ENCODE data around the gene KRT24. TPM values are rescaled to one million over a fixed set of nuclear protein-coding genes. Genes with fewer than 3 reads are reported as not detected.
A peak's percentile ranks its signal among the peaks of the same experiment; 100 is the strongest.

Gene KRT24
- total and polyA plus RNA-seq, 2 experiments from 2014 or later = 1.5 to 4.5 TPM

DNA sequence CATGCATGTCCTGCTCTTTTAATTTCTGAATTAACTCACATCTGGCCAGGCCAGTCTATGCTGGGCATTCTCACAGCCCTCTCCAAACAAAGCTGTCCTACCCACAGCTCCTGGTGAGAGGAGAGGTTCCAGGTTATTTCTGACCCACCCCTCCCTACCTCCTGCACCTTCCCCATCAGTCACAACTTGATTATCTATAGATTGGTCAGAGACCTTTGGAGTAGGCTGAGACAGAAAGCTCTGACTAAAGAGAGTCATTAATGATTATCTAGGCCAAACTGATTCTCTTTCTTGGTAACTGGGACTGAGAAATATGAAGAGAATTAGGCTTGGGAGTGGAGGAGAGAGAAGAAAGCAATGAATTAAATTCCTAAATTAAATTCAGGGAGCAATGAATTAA lies 37.2 kb downstream of the KRT24 start:
- Histone ChIP-seq H3K4me2 (peak overlapping the region; percentile 54), H3K9me2 (replicated peaks; ENCODE audit: insufficient read depth) (no peaks in the 10 kb centered on the region), H2AFZ (no peak overlapping the region), H3K4me3 (no peak overlapping the region), H3K4me1 (ENCODE audit: insufficient read depth) (peaks cover 7% of the 10 kb centered on the region), H3K27ac (peak overlapping the region; percentile 23), H4K20me1 (ENCODE audit: insufficient read depth, poor library complexity, severe bottlenecking) (no peaks in the 10 kb centered on the region), H3K36me3 (replicated peaks; ENCODE audit: insufficient read depth, low read depth) (no peaks in the 10 kb centered on the region), H3K9me3 (ENCODE audit: low read depth) (no peaks in the 10 kb centered on the region), H3K79me2 (no peaks in the 10 kb centered on the region), H3K27me3 (no peaks in the 10 kb centered on the region)
- peak; percentile 17 for DNase-seq (ENCODE audit: low spot score)
- TF ChIP-seq, protein P1, sequence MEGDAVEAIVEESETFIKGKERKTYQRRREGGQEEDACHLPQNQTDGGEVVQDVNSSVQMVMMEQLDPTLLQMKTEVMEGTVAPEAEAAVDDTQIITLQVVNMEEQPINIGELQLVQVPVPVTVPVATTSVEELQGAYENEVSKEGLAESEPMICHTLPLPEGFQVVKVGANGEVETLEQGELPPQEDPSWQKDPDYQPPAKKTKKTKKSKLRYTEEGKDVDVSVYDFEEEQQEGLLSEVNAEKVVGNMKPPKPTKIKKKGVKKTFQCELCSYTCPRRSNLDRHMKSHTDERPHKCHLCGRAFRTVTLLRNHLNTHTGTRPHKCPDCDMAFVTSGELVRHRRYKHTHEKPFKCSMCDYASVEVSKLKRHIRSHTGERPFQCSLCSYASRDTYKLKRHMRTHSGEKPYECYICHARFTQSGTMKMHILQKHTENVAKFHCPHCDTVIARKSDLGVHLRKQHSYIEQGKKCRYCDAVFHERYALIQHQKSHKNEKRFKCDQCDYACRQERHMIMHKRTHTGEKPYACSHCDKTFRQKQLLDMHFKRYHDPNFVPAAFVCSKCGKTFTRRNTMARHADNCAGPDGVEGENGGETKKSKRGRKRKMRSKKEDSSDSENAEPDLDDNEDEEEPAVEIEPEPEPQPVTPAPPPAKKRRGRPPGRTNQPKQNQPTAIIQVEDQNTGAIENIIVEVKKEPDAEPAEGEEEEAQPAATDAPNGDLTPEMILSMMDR (IDR thresholded peaks at IDR 0.05; ENCODE audit: poor library complexity) = no peak
- TF ChIP-seq EZH2phosphoT487 (IDR thresholded peaks at IDR 0.05; ENCODE audit: low read depth, severe bottlenecking, unreplicated experiment) (no peak), EZH2 (IDR thresholded peaks at IDR 0.05; ENCODE audit: borderline replicate concordance) (no peak)

DNA sequence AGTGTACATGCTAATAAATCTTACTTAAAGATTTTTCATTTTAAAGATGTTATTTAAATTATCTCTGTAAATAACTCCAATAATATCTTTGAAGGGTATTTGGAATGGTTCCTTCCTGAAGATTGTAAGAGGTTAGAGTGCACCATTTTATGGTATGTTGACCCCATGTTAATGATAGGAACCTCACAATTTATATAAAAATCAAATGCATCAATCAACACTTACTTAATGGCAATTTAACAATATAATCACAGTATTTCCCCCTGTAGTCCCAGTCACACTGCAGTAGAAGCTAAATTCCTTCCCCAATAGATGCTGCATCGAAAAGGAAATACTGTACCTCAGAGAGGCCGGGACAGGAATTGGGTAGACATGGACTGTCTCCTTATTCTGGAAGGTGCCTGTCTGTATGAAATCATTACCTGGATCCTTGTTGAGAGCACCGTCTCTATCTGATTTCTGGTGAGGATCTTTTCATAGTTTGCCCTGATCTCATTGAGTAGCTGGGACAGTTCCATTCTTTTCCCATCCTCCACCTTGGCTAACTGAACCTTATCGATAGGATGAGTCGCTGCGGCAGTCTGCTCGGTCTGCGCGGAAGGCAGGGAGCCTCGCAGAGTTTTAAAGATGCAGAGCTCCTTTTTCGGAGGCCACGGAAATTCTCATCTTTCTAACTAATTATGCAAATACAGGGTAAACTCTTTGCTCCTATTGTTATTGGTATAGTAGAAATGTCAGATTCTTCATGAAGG lies 38.8 kb downstream of the KRT24 start, which contains the start of gene KRT222:
Gene KRT222, minus strand, starts transcription at position 596 of the 752 bp plus-strand sequence. Its CDS starts 78 bp downstream, at position 518.
- Histone ChIP-seq H2AFZ (peak within 1 kb of the TSS; percentile 62), H3K27ac (peak within 1 kb of the TSS; percentile 23)
- 7% methylated on average over 12 of the region's 12 CpGs for WGBS (ENCODE audit: low lambda C conversion rate, missing lambda C conversion rate)

DNA sequence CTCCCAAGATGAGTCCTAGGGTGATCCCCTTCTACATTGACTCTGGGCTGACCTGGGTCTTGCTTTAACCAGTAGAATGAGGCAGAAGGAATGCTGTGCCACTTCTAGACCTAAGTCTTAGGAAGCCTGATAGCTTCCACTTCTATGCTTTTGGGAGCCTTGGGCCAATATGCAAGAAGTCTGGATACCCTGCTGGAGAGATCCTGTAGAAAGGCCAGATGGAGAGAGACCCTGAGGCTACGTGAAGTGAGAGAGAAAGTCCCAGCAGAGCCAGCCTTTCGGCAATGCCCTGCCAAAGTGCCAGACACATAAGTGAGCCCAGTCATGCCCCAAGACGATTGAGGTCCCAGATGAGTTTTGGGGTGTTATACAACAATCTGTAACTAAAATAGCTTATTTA lies 40.3 kb downstream of the KRT24 start:
- Histone ChIP-seq H3K36me3 (replicated peaks; ENCODE audit: insufficient read depth, low read depth) (no peaks in the 10 kb centered on the region), H3K4me1 (ENCODE audit: insufficient read depth) (peaks cover 7% of the 10 kb centered on the region), H3K9me2 (replicated peaks; ENCODE audit: insufficient read depth) (no peaks in the 10 kb centered on the region), H3K27ac (no peak overlapping the region), H3K79me2 (no peaks in the 10 kb centered on the region), H2AFZ (no peak overlapping the region), H3K27me3 (no peaks in the 10 kb centered on the region), H4K20me1 (ENCODE audit: insufficient read depth, poor library complexity, severe bottlenecking) (no peaks in the 10 kb centered on the region), H3K9me3 (ENCODE audit: low read depth) (no peaks in the 10 kb centered on the region), H3K4me2 (no peak overlapping the region), H3K4me3 (no peak overlapping the region)
- 79% methylated on average over 3 of the region's 3 CpGs for WGBS (ENCODE audit: low lambda C conversion rate, missing lambda C conversion rate)
- DNase-seq (ENCODE audit: low spot score) = no peak
- TF ChIP-seq, protein P1 (IDR thresholded peaks at IDR 0.05; ENCODE audit: poor library complexity) = no peak
- TF ChIP-seq EZH2phosphoT487 (IDR thresholded peaks at IDR 0.05; ENCODE audit: low read depth, severe bottlenecking, unreplicated experiment) (no peak), EZH2 (IDR thresholded peaks at IDR 0.05; ENCODE audit: borderline replicate concordance) (no peak)

More for the DNA sequence above, 38.8 kb downstream of the KRT24 start, which contains the start of gene KRT222:
- Histone ChIP-seq H3K79me2 (no peaks in the 10 kb centered on the region), H3K4me2 (peak within 1 kb of the TSS; percentile 71), H3K27me3 (no peaks in the 10 kb centered on the region), H4K20me1 (ENCODE audit: insufficient read depth, poor library complexity, severe bottlenecking) (no peaks in the 10 kb centered on the region), H3K4me1 (ENCODE audit: insufficient read depth) (peaks cover 7% of the 10 kb centered on the region), H3K9me2 (replicated peaks; ENCODE audit: insufficient read depth) (no peaks in the 10 kb centered on the region), H3K4me3 (no peak within 1 kb of the TSS), H3K36me3 (replicated peaks; ENCODE audit: insufficient read depth, low read depth) (no peaks in the 10 kb centered on the region), H3K9me3 (ENCODE audit: low read depth) (no peaks in the 10 kb centered on the region)
- DNase-seq (ENCODE audit: low spot score) = no peak
- no peak for TF ChIP-seq EZH2phosphoT487 (IDR thresholded peaks at IDR 0.05; ENCODE audit: low read depth, severe bottlenecking, unreplicated experiment)
- TF ChIP-seq, protein P1 (IDR thresholded peaks at IDR 0.05; ENCODE audit: poor library complexity) = no peak
- TF ChIP-seq EZH2 (IDR thresholded peaks at IDR 0.05; ENCODE audit: borderline replicate concordance) = no peak
